Right lobe of liver (tissue), 6 donors: ENCODE data around the gene SLC1A2. TPM values are rescaled to one million over a fixed set of nuclear protein-coding genes. Genes with fewer than 3 reads are reported as not detected.

ENCODE experiments used
- ATAC-seq, 4 donors: fragments of 200-7000 bp; cut with Tn5 transposase; one replicate each; pipeline ENCODE4 v1.9.1; 2020; ENCODE audit warnings: mild to moderate bottlenecking in 4 of 4, moderate library complexity in 4 of 4
- DNase-seq, 3 donors: peaks; one replicate each; pipeline ENCODE4 v3.0.0-alpha.2; 2020
- H3K27ac ChIP-seq, 3 donors: fragments of 200-600 bp; one replicate each; pipeline ENCODE4 v1.8.0; 2022
- H3K27me3 ChIP-seq, 2 donors: fragments of 200-600 bp; one replicate each; pipeline ENCODE4 v1.8.0; 2022
- H3K36me3 ChIP-seq, 4 donors: fragments of 200-600 bp; sonication (generic) in 1 of 4; one replicate each; pipeline versions ENCODE4 v1.5.1 to v1.8.0; 2017 to 2022; ENCODE audit warnings: control low read depth in 1 of 4
- H3K4me1 ChIP-seq, 4 donors: fragments of 200-600 bp; sonication (generic) in 1 of 4; one replicate each; pipeline versions ENCODE4 v1.5.1 to v1.8.0; 2017 to 2022; ENCODE audit warnings: control low read depth in 1 of 4
- H3K4me3 ChIP-seq, 3 donors: fragments of 200-600 bp; one replicate each; pipeline ENCODE4 v1.8.0; 2022
- H3K9me3 ChIP-seq, 4 donors: fragments of 200-600 bp; sonication (generic) in 1 of 4; one replicate each; pipeline versions ENCODE4 v1.5.1 to v1.8.0; 2017 to 2022; ENCODE audit warnings: control low read depth in 1 of 4
- POLR2A ChIP-seq: fragments of 450-650 bp; IDR thresholded peaks from one replicate; pipeline ENCODE4 v1.6.1; 2017; ENCODE audit warnings: antibody characterized with exemption, mild to moderate bottlenecking
- WGBS: methylation state at CpG from one replicate; pipeline ENCODE4 v1.1.6; 2018; ENCODE audit warnings: low coverage, low lambda C conversion rate; ENCODE audit not compliant: insufficient coverage; ENCODE audit errors: missing lambda C conversion rate; 5-methylcytosine and 5-hydroxymethylcytosine counted together
- intact Hi-C, 2 donors: fragments of 100-400 bp; cut with DNase I; formaldehyde crosslinking; loops; one replicate each; pipeline versions ENCODE4 v1.11.2 to v1.14.1; 2022
- total RNA-seq, 6 experiments: library from RNA; depleted of rRNA in 2 of 6; stranded (reverse); fragments of >200 nt in 2 of 6; fragmentation: NEBNext Ultra II Directional in 3 of 6; extraction: Animal tissue kit (Norgen Biotek cat#: 25700) in 3 of 6; gene quantifications; one replicate each; pipeline versions ENCODE4 v1.1.0 to v1.2.4, GENCODE V29; 2016 to 2023
- TF ChIP-seq, protein P1 (sequence below), 4 donors: fragments of 200-600 bp in 3 of 4; fragments of 450-650 bp in 1 of 4; IDR thresholded peaks; one replicate each; pipeline versions ENCODE4 v1.5.1 to v1.8.0; 2016 to 2022; ENCODE audit warnings: antibody characterized with exemption in 4 of 4, mild to moderate bottlenecking in 2 of 4
- donor health status: DM: no; HTN: yes; CAD: no.
- donor health status: DM: no; HTN: no; CAD: no.
- donor health status: DM: no; HTN: no; CAD: no.
- donor health status: DM: no; HTN: yes; CAD: no.
- donor health status: DM: no; HTN: yes; CAD: no.

The SLC1A2 gene
- total RNA-seq, 6 experiments from 2014 or later: 7.6 to 87.4 (median 13.3) TPM

DNA sequence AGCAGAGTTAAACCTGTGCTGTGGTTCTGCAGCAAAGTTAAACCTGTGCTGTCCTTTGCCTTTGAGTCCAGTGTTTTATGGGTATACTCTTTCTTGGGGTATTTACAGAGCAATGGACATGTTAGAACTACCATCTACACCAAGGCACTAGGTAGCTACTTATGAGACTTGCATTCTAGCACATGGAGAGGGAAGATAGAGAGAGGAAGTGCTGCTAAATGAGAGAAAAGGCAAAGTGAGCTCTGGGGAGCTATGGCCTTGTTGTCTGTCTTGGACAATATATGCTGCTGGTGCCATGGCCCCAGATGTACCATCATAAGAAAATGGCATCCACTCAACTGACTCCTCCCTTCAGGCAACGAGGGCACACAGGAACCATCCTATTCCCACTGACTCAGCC lies 91.5 kb downstream of the SLC1A2 start:
- Histone ChIP-seq H3K9me3 (no peaks in the 10 kb centered on the region), H3K36me3 (no peaks in the 10 kb centered on the region), H3K4me1 (peaks cover 0 to 10% (median 0%) of the 10 kb centered on the region in 4 donors), H3K27ac (no peak overlapping the region), H3K4me3 (no peak overlapping the region), H3K27me3 (no peaks in the 10 kb centered on the region)
- DNase-seq (no peak), ATAC-seq (no peak)
- WGBS: no CpG with 5 or more reads among the region's 1 CpG
- intact Hi-C loops: no loop called here
- TF ChIP-seq POLR2A: no peak
- TF ChIP-seq, protein P1, sequence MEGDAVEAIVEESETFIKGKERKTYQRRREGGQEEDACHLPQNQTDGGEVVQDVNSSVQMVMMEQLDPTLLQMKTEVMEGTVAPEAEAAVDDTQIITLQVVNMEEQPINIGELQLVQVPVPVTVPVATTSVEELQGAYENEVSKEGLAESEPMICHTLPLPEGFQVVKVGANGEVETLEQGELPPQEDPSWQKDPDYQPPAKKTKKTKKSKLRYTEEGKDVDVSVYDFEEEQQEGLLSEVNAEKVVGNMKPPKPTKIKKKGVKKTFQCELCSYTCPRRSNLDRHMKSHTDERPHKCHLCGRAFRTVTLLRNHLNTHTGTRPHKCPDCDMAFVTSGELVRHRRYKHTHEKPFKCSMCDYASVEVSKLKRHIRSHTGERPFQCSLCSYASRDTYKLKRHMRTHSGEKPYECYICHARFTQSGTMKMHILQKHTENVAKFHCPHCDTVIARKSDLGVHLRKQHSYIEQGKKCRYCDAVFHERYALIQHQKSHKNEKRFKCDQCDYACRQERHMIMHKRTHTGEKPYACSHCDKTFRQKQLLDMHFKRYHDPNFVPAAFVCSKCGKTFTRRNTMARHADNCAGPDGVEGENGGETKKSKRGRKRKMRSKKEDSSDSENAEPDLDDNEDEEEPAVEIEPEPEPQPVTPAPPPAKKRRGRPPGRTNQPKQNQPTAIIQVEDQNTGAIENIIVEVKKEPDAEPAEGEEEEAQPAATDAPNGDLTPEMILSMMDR (IDR thresholded peaks at IDR 0.05): no peak

DNA sequence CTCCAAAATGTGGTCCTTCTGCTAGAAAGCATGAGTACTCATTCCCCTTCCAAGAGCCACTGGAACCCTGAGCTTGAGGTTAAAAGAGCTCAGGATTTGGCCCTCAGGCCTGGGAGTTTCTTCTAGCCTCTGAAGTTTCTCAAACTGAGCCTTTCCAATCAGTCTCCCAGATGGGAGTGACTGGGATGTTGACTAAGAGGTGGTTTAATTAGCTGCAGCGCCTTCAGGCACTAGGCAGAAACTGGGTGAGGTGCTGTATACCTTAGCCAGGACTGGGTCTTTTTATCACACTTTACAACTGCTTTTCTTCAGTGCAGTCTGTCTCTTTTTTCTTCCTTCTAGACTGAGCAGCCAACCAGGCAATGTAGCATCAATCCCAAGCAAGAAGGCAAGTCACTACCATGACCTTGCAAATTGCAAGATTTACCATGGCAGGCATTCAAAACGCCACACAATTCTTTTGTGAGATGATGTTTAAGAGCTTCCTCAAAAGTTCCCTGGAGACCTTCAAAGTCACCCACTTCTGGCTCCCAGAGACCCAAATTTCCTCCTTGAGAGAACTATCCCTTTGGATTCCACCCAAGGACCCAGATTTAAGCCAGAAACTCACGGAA lies 93.0 kb downstream of the SLC1A2 start:
- no peak for DNase-seq
- TF ChIP-seq, protein P1 (IDR thresholded peaks at IDR 0.05): no peak
- TF ChIP-seq POLR2A: no peak
- no peak overlapping the region for H3K4me3 ChIP-seq
- H3K4me1 ChIP-seq: peaks cover 0 to 10% (median 0%) of the 10 kb centered on the region in 4 donors
- WGBS: 94% methylated on average over 2 of the region's 3 CpGs
- H3K27ac ChIP-seq: no peak overlapping the region
- intact Hi-C loops: no loop called here
- ATAC-seq: no peak
- no peaks in the 10 kb centered on the region for H3K27me3 ChIP-seq
- H3K9me3 ChIP-seq: no peaks in the 10 kb centered on the region
- H3K36me3 ChIP-seq: no peaks in the 10 kb centered on the region

DNA sequence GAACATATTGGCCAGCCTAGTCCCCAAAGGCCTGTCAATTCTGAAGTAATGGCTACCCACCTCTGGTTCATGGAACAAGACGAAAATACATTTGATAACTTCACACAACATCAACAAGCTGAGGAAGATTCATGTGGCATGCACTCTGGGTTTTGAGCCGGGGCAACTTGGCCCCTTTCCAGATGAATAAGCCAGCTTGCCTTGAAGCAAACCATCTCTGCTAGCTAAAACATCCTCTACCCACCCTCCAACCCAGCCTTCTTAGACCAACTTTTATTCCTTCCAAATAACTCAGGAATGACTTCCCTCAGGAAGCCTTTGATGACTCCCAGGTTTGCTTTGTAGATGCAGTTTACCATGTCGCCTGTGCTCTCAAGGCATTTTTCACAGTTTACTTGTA lies 94.4 kb downstream of the SLC1A2 start:
- DNase-seq (no peak), ATAC-seq (no peak)
- H3K4me3 ChIP-seq: no peak overlapping the region
- H3K27ac ChIP-seq: no peak overlapping the region
- TF ChIP-seq POLR2A: no peak
- TF ChIP-seq, protein P1 (IDR thresholded peaks at IDR 0.05): no peak
- no peaks in the 10 kb centered on the region for H3K36me3 ChIP-seq
- H3K27me3 ChIP-seq: no peaks in the 10 kb centered on the region
- 88% methylated on average over 2 of the region's 3 CpGs for WGBS
- H3K4me1 ChIP-seq: peaks cover 0 to 10% (median 0%) of the 10 kb centered on the region in 4 donors
- H3K9me3 ChIP-seq: no peaks in the 10 kb centered on the region
- intact Hi-C loops: no loop called here

DNA sequence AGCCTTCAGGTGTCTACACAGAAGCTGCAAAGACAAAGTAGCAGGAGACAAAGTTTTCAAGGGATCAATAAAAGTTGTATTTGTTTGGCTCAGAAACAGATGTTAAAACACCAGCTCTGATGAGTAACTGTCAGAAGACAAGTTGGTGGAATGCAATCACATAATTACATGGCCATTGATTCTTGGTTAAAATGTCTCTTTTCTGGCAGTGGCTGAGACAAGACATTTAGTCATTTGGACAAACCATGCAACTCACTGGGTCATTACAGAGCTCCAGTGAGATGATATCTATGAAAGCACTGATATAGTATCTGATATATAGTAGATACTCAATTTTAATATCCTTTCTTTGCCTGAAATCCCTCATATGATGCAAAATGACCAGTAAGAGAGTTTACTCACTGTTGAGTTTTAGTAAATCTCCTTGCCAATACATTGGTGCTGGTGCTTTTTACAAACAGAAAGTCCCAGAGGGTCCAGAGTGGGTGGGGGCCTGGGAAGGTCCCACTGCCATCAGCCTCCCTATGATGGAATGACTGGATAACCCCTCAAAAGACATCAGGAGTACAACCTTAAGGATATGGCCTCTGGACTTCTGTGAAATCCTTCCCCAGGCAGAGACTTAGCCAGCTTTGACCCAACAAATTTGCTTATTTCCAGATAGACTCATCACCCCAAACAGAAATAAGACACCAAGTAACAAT lies 95.0 kb downstream of the SLC1A2 start:
- peaks cover 0 to 10% (median 0%) of the 10 kb centered on the region in 4 donors for H3K4me1 ChIP-seq
- DNase-seq (no peak), ATAC-seq (peak in 1 of 4 donors; percentile 79)
- intact Hi-C loops: no loop called here
- H3K36me3 ChIP-seq: no peaks in the 10 kb centered on the region
- no peak overlapping the region for H3K27ac ChIP-seq
- H3K4me3 ChIP-seq: no peak overlapping the region
- TF ChIP-seq POLR2A: no peak
- TF ChIP-seq, protein P1 (IDR thresholded peaks at IDR 0.05): no peak
- H3K9me3 ChIP-seq: no peaks in the 10 kb centered on the region
- H3K27me3 ChIP-seq: no peaks in the 10 kb centered on the region
